OCI-LY3 (cell line): Measurements from ENCODE around the gene SEPHS2.

Experiments
- EZH2phosphoT487 ChIP-seq: fragments of 200-600 bp; shearing (Covaris generic); IDR thresholded peaks from 2 replicates; pipeline ENCODE4 v1.6.1; 2018; ENCODE audit warnings: antibody characterized with exemption, mixed run types, low read depth
- TF ChIP-seq, protein P1 (sequence below): fragments of 200-600, 300-600 bp; sonication (generic); IDR thresholded peaks from 2 replicates; pipeline ENCODE4 v1.5.1; 2014; ENCODE audit warnings: antibody characterized with exemption, low read length, low read depth

DNA sequence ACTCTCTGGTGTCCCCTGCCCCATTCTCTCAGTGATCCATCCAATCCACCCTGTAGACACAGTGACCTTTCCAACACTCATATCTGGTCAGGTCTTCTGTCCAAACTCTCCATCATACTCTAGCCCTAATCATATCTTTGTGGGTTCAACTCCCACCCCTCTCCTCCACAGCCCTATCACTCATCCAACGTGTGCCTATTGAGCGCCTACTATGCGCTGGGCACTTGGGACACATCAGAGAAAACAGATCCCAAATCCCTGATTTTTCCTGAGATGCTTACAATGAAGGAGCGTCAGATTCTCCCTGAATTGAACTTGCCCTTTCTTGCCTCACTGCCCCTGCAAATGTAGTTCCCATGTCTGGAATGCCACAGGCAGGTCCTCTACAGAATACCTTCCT lies 17.6 kb downstream of the SEPHS2 start:
- no peak for TF ChIP-seq EZH2phosphoT487
- TF ChIP-seq, protein P1, sequence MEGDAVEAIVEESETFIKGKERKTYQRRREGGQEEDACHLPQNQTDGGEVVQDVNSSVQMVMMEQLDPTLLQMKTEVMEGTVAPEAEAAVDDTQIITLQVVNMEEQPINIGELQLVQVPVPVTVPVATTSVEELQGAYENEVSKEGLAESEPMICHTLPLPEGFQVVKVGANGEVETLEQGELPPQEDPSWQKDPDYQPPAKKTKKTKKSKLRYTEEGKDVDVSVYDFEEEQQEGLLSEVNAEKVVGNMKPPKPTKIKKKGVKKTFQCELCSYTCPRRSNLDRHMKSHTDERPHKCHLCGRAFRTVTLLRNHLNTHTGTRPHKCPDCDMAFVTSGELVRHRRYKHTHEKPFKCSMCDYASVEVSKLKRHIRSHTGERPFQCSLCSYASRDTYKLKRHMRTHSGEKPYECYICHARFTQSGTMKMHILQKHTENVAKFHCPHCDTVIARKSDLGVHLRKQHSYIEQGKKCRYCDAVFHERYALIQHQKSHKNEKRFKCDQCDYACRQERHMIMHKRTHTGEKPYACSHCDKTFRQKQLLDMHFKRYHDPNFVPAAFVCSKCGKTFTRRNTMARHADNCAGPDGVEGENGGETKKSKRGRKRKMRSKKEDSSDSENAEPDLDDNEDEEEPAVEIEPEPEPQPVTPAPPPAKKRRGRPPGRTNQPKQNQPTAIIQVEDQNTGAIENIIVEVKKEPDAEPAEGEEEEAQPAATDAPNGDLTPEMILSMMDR: no peak
